Measurements from ENCODE around the gene ARL14EP. TPM values are rescaled to one million over a fixed set of nuclear protein-coding genes. Genes with fewer than 3 reads are reported as not detected.

ARL14EP gene
- total and polyA plus RNA-seq, 9 donors: 26.5 to 40.3 (median 34.5) TPM

DNA sequence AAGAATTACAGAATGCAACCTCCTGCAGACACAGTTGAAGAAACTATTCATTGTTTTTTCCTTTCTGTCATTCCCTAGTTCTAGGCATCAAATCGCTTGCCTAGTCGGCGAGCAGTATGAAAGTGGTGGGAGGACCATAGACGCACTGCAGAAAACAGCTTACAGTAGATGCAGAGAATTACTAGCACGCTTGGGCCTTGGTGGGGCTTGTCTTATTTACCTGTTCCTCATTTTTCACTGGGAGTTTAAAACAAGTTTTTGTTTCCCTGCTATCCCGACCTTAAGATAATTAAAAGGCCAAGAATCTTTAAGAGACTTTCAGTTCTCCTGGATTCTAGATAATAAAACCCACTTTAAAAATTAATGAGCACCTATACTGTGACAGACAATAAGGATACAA lies 713 bp upstream of the ARL14EP start:
- H3K4me1 ChIP-seq (ENCODE audit: control insufficient read depth, insufficient read depth, low read length): peaks cover 2% of the 10 kb centered on the region
- H3K36me3 ChIP-seq (ENCODE audit: control insufficient read depth, insufficient read depth, low read length): peaks cover 2% of the 10 kb centered on the region
- H3K9me3 ChIP-seq (replicated peaks; ENCODE audit: control insufficient read depth, low read depth, low read length): no peaks in the 10 kb centered on the region
- no peaks in the 10 kb centered on the region for H3K27me3 ChIP-seq (ENCODE audit: control insufficient read depth, insufficient read depth, low read length)
- H3K27ac ChIP-seq (ENCODE audit: low read length): no peak overlapping the region
- WGBS (ENCODE audit: insufficient coverage): 0% methylated on average over 1 of the region's 6 CpGs
- DNase-seq: no peak
- peak overlapping the region; percentile 81 for H3K4me3 ChIP-seq (ENCODE audit: low read length)

DNA sequence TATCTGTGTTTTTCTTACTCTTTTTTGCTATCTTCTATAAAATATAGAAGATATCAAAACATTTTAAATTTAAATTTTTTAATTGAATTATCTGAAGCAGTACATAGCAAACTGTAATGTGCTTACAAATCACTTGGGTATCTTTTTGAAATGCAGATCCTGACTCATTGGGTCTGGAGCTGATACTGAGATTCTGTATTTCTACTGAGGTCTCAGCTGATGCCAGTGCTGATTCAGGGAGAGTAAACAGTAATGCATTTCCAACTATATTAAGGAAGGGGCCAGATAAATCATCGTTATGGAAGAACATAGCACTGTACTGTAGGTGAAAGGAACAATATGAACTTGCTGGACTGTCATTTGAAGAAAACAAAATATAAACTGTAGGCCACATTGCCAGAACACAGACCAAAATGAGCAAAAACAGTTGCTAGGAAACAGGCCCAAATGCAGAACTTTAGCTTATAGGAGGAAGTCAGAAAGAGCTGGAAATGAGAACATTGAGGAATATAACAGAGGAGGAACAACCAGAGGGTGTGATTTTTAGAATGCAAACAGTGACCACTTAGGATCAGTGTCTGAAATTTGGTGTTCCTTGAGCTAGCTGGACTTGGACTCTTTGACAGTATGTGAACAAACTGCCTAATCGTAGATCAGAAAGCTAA lies 3.3 kb downstream of the ARL14EP start:
- peak; percentile 63 for DNase-seq
- H3K4me1 ChIP-seq (ENCODE audit: control insufficient read depth, insufficient read depth, low read length): peaks cover 2% of the 10 kb centered on the region

DNA sequence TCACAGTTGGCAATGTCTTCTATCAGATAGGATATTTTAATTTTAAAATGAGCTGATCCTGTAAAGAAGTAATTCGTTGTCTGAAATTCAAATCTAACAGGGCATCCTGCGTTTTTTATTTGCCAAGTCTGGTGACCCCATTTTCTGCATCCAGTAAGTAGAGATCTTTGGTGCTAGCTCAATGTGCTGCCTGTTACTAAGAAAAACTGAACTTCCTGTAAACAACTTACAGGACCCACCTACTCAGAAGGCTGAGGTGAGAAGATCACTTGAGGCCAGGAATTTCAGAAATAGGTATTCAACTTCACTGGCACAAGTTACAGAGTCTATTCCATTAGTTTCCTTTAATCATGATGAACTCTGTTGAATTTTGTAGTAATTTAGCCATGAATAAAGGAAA lies 4.0 kb downstream of the ARL14EP start:
- no peak overlapping the region for H3K27ac ChIP-seq (ENCODE audit: low read length)

More for the DNA sequence above, 3.3 kb downstream of the ARL14EP start:
- Histone ChIP-seq H3K27ac (ENCODE audit: low read length) (no peak overlapping the region), H3K4me3 (ENCODE audit: low read length) (no peak overlapping the region), H3K27me3 (ENCODE audit: control insufficient read depth, insufficient read depth, low read length) (no peaks in the 10 kb centered on the region), H3K36me3 (ENCODE audit: control insufficient read depth, insufficient read depth, low read length) (peaks cover 4% of the 10 kb centered on the region), H3K9me3 (replicated peaks; ENCODE audit: control insufficient read depth, low read depth, low read length) (no peaks in the 10 kb centered on the region)
- WGBS (ENCODE audit: insufficient coverage): no CpG with 5 or more reads among the region's 2 CpGs

DNA sequence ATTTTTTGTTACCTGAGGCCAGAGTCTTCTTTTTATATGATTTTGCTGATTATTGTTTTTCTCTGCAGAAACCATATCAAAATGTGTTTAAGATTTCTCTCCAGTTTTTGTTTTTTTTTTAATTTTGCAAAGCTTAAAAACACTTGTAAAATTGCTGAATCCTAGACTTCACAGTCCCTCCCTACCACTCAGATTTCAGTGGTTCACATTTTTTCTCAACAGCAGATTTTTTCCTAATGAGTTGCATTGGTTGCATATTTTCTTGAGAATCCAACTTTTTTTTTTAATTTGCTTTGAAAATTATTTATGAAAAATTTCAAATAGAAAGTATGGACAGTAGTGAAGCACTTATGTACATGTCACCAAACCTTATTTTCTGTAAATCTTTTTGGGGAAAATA lies 5.8 kb downstream of the ARL14EP start:
- H3K36me3 ChIP-seq (ENCODE audit: control insufficient read depth, insufficient read depth, low read length): peaks cover 13% of the 10 kb centered on the region
- H3K4me1 ChIP-seq (ENCODE audit: control insufficient read depth, insufficient read depth, low read length): peaks cover 2% of the 10 kb centered on the region
- no peak overlapping the region for H3K4me3 ChIP-seq (ENCODE audit: low read length)
- H3K27me3 ChIP-seq (ENCODE audit: control insufficient read depth, insufficient read depth, low read length): no peaks in the 10 kb centered on the region
- H3K9me3 ChIP-seq (replicated peaks; ENCODE audit: control insufficient read depth, low read depth, low read length): no peaks in the 10 kb centered on the region
- no peak overlapping the region for H3K27ac ChIP-seq (ENCODE audit: low read length)
- no peak for DNase-seq

More for the DNA sequence above, 4.0 kb downstream of the ARL14EP start:
- DNase-seq: no peak
- peaks cover 2% of the 10 kb centered on the region for H3K4me1 ChIP-seq (ENCODE audit: control insufficient read depth, insufficient read depth, low read length)
- no peaks in the 10 kb centered on the region for H3K9me3 ChIP-seq (replicated peaks; ENCODE audit: control insufficient read depth, low read depth, low read length)
- peaks cover 4% of the 10 kb centered on the region for H3K36me3 ChIP-seq (ENCODE audit: control insufficient read depth, insufficient read depth, low read length)
- WGBS (ENCODE audit: insufficient coverage): no CpG with 5 or more reads among the region's 2 CpGs
- H3K27me3 ChIP-seq (ENCODE audit: control insufficient read depth, insufficient read depth, low read length): no peaks in the 10 kb centered on the region
- no peak overlapping the region for H3K4me3 ChIP-seq (ENCODE audit: low read length)

DNA sequence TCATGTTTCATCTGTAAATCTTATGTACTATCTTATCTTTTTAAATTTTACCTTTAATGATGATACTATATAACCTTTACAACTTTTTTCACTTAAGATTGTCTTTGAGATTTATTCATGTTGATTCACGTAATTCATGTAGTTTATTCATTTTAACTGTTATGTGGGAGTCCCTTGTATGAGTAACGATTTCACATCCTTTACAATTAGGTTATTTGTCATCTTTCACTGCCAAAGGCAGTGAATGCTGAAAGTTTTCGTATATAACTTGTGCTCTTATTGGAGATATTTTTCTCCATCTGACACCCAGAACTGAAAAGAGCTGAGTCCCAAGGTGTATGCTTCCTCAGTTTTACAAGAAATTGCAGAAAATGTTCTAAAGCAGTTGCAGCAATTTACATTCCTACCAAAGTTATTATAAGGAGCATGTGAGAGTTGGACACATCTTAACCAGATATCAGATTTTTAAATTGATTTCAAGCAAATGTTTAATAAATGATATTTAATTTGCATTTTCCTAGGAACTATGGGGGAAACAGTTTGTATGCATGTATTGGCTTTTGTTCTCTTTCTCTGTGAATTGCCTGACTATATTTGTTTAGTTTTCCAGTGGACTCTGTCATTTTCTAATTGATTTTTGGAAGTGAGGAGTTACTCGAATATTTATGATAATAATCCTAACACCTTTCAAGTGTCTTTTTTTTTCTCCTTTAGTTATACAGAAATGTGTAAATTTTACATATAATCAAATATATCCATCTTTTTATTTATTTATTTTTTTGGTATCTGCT lies 6.4 kb downstream of the ARL14EP start:
- Histone ChIP-seq H3K27ac (ENCODE audit: low read length) (no peak overlapping the region), H3K9me3 (replicated peaks; ENCODE audit: control insufficient read depth, low read depth, low read length) (no peaks in the 10 kb centered on the region), H3K4me3 (ENCODE audit: low read length) (no peak overlapping the region), H3K4me1 (ENCODE audit: control insufficient read depth, insufficient read depth, low read length) (no peaks in the 10 kb centered on the region), H3K36me3 (ENCODE audit: control insufficient read depth, insufficient read depth, low read length) (peaks cover 16% of the 10 kb centered on the region), H3K27me3 (ENCODE audit: control insufficient read depth, insufficient read depth, low read length) (no peaks in the 10 kb centered on the region)
- no peak for DNase-seq
- WGBS (ENCODE audit: insufficient coverage): no CpG with 5 or more reads among the region's 4 CpGs

DNA sequence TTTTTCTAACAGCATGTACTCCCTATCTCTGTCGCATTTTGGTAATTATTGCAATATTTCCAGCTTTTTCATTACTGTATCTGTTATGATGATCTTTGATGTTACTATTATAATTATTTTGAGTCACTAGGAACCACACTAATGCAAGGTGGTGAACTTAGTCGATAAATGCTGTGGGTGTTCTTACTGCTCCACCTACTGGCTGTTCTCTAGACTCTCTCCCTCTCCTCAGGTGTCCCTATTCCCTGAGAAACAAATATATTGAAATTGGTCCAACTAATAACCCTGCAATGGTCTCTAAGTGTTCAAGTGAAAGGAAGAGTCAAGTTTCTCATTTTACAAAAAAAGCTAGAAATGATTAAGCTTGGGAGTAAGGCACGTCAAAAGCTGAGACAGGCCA lies 10.5 kb downstream of the ARL14EP start:
- no peak overlapping the region for H3K4me3 ChIP-seq (ENCODE audit: low read length)
- H3K27ac ChIP-seq (ENCODE audit: low read length): no peak overlapping the region
- no peak for DNase-seq
- peaks cover 31% of the 10 kb centered on the region for H3K36me3 ChIP-seq (ENCODE audit: control insufficient read depth, insufficient read depth, low read length)
- no CpG with 5 or more reads among the region's 3 CpGs for WGBS (ENCODE audit: insufficient coverage)
- H3K27me3 ChIP-seq (ENCODE audit: control insufficient read depth, insufficient read depth, low read length): no peaks in the 10 kb centered on the region
- H3K4me1 ChIP-seq (ENCODE audit: control insufficient read depth, insufficient read depth, low read length): no peaks in the 10 kb centered on the region
- no peaks in the 10 kb centered on the region for H3K9me3 ChIP-seq (replicated peaks; ENCODE audit: control insufficient read depth, low read depth, low read length)

DNA sequence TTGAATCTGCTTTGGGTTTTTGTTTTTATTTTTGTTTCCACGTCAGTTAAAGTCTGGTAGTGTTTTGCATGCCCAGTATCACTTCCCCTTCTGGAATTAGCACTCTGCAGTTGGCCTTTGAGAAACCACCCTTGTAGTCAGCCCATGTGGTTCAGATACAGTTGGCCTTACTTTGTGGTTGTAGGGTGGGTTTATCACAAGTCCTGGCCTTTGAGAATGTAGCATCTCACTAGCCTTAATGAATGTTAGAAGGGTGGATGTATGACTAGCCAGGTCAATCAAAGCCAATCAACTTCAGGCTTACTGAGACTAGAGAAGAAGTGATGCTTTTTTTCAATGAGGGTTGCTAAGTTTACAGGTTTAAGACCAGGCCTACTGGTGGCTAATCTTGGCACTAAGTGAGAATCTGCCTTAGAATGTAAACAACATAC lies 19.8 kb downstream of the ARL14EP start:
- H3K9me3 ChIP-seq (replicated peaks; ENCODE audit: control insufficient read depth, low read depth, low read length): no peaks in the 10 kb centered on the region
- DNase-seq: peak; percentile 60
- H3K4me3 ChIP-seq (ENCODE audit: low read length): no peak overlapping the region
- no CpG with 5 or more reads among the region's 1 CpG for WGBS (ENCODE audit: insufficient coverage)
- no peaks in the 10 kb centered on the region for H3K4me1 ChIP-seq (ENCODE audit: control insufficient read depth, insufficient read depth, low read length)
- no peak overlapping the region for H3K27ac ChIP-seq (ENCODE audit: low read length)
- no peaks in the 10 kb centered on the region for H3K27me3 ChIP-seq (ENCODE audit: control insufficient read depth, insufficient read depth, low read length)
- H3K36me3 ChIP-seq (ENCODE audit: control insufficient read depth, insufficient read depth, low read length): no peaks in the 10 kb centered on the region

DNA sequence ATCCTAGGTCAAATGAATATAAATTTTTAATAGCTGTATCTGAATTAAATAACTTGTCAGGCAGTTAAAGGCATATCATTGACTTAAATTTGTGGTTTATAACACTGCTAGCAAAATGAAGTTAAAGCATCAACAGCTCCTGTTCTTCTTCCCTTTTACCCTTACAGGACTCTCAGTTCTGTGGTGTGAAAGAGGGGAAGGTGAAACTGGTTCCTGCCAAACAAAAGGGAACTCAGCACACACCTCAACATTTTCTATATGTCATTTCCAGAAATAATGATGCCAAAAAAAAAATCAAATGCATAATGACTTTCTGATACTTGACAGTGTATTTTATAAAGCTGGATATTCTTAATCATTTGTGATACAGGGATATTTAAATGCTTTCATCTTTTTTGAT lies 21.2 kb downstream of the ARL14EP start:
- H3K9me3 ChIP-seq (replicated peaks; ENCODE audit: control insufficient read depth, low read depth, low read length): no peaks in the 10 kb centered on the region
- H3K27ac ChIP-seq (ENCODE audit: low read length): no peak overlapping the region
- H3K4me3 ChIP-seq (ENCODE audit: low read length): no peak overlapping the region
- no peaks in the 10 kb centered on the region for H3K36me3 ChIP-seq (ENCODE audit: control insufficient read depth, insufficient read depth, low read length)
- no peak for DNase-seq
- H3K4me1 ChIP-seq (ENCODE audit: control insufficient read depth, insufficient read depth, low read length): no peaks in the 10 kb centered on the region
- H3K27me3 ChIP-seq (ENCODE audit: control insufficient read depth, insufficient read depth, low read length): no peaks in the 10 kb centered on the region

DNA sequence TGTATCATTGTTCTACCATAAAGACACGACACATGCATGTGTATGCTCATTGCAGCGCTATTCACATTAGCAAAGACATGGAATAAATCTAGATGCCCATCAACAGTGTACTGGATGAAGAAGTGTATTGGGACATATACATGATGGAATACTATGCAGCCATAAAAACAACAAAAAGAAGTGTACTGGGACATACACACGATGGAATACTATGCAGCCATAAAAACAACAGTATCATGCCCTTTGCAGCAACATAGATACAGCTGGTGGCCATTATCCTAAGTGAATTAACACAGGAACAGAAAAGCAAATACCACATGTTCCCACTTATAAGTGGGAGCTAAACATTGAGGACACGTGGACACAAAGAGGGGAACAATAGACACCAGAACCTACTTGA lies 22.7 kb downstream of the ARL14EP start:
- WGBS (ENCODE audit: insufficient coverage): 100% methylated on average over 1 of the region's 4 CpGs
- Histone ChIP-seq H3K36me3 (ENCODE audit: control insufficient read depth, insufficient read depth, low read length) (no peaks in the 10 kb centered on the region), H3K27ac (ENCODE audit: low read length) (no peak overlapping the region), H3K9me3 (replicated peaks; ENCODE audit: control insufficient read depth, low read depth, low read length) (no peaks in the 10 kb centered on the region), H3K4me3 (ENCODE audit: low read length) (no peak overlapping the region), H3K4me1 (ENCODE audit: control insufficient read depth, insufficient read depth, low read length) (no peaks in the 10 kb centered on the region), H3K27me3 (ENCODE audit: control insufficient read depth, insufficient read depth, low read length) (no peaks in the 10 kb centered on the region)
- no peak for DNase-seq

DNA sequence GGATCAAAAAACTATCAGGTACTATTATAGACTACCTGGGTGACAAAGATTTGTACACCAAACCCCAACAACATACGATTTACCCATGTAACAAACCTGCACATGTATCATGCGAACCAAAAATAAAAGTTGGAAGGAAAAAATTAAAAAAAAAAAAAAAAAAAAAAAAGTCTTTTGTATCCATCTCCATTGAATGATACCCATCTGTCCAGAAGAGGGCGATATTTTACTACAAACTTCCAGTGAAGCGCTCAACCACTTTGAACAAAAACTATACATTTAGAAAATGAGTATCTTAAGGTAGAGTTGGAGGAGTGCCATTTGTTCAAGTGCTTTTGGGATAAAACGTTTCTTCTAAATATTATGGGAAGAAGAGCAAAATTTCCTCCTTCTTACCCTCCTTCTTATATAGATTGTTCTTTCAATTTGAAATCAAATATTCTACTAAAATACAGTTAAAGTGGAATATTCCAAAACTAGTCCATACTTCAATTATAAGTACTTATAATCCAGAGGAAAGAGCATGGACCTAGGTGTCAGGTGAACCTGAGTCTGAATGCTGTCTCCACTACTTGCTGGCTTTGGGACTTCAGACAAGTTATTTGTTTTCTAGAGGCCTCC lies 23.3 kb downstream of the ARL14EP start:
- WGBS (ENCODE audit: insufficient coverage): no CpG with 5 or more reads among the region's 5 CpGs
- peak; percentile 89 for DNase-seq

More for the DNA sequence above, 23.3 kb downstream of the ARL14EP start:
- no peaks in the 10 kb centered on the region for H3K27me3 ChIP-seq (ENCODE audit: control insufficient read depth, insufficient read depth, low read length)
- no peaks in the 10 kb centered on the region for H3K36me3 ChIP-seq (ENCODE audit: control insufficient read depth, insufficient read depth, low read length)
- no peak overlapping the region for H3K4me3 ChIP-seq (ENCODE audit: low read length)
- no peaks in the 10 kb centered on the region for H3K4me1 ChIP-seq (ENCODE audit: control insufficient read depth, insufficient read depth, low read length)
- H3K27ac ChIP-seq (ENCODE audit: low read length): no peak overlapping the region
- no peaks in the 10 kb centered on the region for H3K9me3 ChIP-seq (replicated peaks; ENCODE audit: control insufficient read depth, low read depth, low read length)
